ENCODE results near the gene NFATC1. TPM values are rescaled to one million over a fixed set of nuclear protein-coding genes. Genes with fewer than 3 reads are reported as not detected.

Gene NFATC1
- total RNA-seq, 1 donor from 2014 or later, result 8.1 TPM

- H3K36me3 Mint-ChIP-seq (ENCODE audit: unreplicated experiment), result no peaks in the 10 kb centered on the region
- H3K9me3 Mint-ChIP-seq (ENCODE audit: unreplicated experiment), result no peaks in the 10 kb centered on the region
- DNase-seq (ENCODE audit: extremely low spot score, unreplicated experiment), result no peak
- TF ChIP-seq, protein P1, sequence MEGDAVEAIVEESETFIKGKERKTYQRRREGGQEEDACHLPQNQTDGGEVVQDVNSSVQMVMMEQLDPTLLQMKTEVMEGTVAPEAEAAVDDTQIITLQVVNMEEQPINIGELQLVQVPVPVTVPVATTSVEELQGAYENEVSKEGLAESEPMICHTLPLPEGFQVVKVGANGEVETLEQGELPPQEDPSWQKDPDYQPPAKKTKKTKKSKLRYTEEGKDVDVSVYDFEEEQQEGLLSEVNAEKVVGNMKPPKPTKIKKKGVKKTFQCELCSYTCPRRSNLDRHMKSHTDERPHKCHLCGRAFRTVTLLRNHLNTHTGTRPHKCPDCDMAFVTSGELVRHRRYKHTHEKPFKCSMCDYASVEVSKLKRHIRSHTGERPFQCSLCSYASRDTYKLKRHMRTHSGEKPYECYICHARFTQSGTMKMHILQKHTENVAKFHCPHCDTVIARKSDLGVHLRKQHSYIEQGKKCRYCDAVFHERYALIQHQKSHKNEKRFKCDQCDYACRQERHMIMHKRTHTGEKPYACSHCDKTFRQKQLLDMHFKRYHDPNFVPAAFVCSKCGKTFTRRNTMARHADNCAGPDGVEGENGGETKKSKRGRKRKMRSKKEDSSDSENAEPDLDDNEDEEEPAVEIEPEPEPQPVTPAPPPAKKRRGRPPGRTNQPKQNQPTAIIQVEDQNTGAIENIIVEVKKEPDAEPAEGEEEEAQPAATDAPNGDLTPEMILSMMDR (IDR thresholded peaks at IDR 0.05), result no peak
- no peak overlapping the region for H3K27ac Mint-ChIP-seq (ENCODE audit: unreplicated experiment)
- no peak overlapping the region for H3K4me3 Mint-ChIP-seq (ENCODE audit: unreplicated experiment)
- peaks cover 8% of the 10 kb centered on the region for H3K4me1 Mint-ChIP-seq (ENCODE audit: unreplicated experiment)
- H3K27me3 Mint-ChIP-seq (ENCODE audit: unreplicated experiment), result no peaks in the 10 kb centered on the region
Measured at GRCh38 chr18:79439628-79440023, 43.9 kb downstream of the NFATC1 start.

- no peak overlapping the region for H3K27ac Mint-ChIP-seq (ENCODE audit: unreplicated experiment)
- DNase-seq (ENCODE audit: extremely low spot score, unreplicated experiment), result no peak
- no peaks in the 10 kb centered on the region for H3K27me3 Mint-ChIP-seq (ENCODE audit: unreplicated experiment)
Measured at GRCh38 chr18:79440316-79441110, 44.8 kb downstream of the NFATC1 start.

DNA sequence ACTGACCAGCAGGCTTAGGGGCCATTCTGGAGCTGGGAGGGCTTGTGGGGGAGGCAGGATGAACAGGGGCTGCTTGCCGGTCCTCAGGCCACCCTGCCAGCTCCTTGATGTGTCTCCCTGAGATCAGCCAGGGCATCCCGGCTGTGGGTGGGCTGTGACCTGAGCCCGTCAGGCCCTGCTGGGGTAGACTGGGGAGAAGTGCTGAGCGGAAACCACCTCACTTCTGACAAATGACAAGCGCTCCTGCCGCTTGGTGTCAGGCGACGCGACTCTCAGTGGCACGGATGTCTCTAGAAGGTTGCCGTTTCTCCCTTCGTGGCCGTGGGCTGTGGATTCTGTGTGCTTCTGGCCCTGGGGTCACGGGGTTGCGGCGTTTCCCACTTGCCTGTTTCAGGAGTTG is 45.7 kb downstream of the NFATC1 start:
- no peak overlapping the region for H3K27ac Mint-ChIP-seq (ENCODE audit: unreplicated experiment)
- no peak for DNase-seq (ENCODE audit: extremely low spot score, unreplicated experiment)
- H3K36me3 Mint-ChIP-seq (ENCODE audit: unreplicated experiment), result no peaks in the 10 kb centered on the region
- peaks cover 23% of the 10 kb centered on the region for H3K4me1 Mint-ChIP-seq (ENCODE audit: unreplicated experiment)
- TF ChIP-seq, protein P1 (IDR thresholded peaks at IDR 0.05), result no peak
- H3K9me3 Mint-ChIP-seq (ENCODE audit: unreplicated experiment), result no peaks in the 10 kb centered on the region
- no peaks in the 10 kb centered on the region for H3K27me3 Mint-ChIP-seq (ENCODE audit: unreplicated experiment)
- no peak overlapping the region for H3K4me3 Mint-ChIP-seq (ENCODE audit: unreplicated experiment)

More at GRCh38 chr18:79440316-79441110, 44.8 kb downstream of the NFATC1 start:
- H3K9me3 Mint-ChIP-seq (ENCODE audit: unreplicated experiment), result no peaks in the 10 kb centered on the region
- H3K36me3 Mint-ChIP-seq (ENCODE audit: unreplicated experiment), result no peaks in the 10 kb centered on the region
- H3K4me1 Mint-ChIP-seq (ENCODE audit: unreplicated experiment), result peaks cover 13% of the 10 kb centered on the region
- TF ChIP-seq, protein P1 (IDR thresholded peaks at IDR 0.05), result no peak
- no peak overlapping the region for H3K4me3 Mint-ChIP-seq (ENCODE audit: unreplicated experiment)

- H3K4me1 Mint-ChIP-seq (ENCODE audit: unreplicated experiment), result peaks cover 33% of the 10 kb centered on the region
- no peak overlapping the region for H3K4me3 Mint-ChIP-seq (ENCODE audit: unreplicated experiment)
- no peak for DNase-seq (ENCODE audit: extremely low spot score, unreplicated experiment)
- H3K36me3 Mint-ChIP-seq (ENCODE audit: unreplicated experiment), result no peaks in the 10 kb centered on the region
- no peak overlapping the region for H3K27ac Mint-ChIP-seq (ENCODE audit: unreplicated experiment)
- H3K9me3 Mint-ChIP-seq (ENCODE audit: unreplicated experiment), result no peaks in the 10 kb centered on the region
- no peaks in the 10 kb centered on the region for H3K27me3 Mint-ChIP-seq (ENCODE audit: unreplicated experiment)
- TF ChIP-seq, protein P1 (IDR thresholded peaks at IDR 0.05), result no peak
Measured at GRCh38 chr18:79442508-79443221, 46.9 kb downstream of the NFATC1 start.

DNA sequence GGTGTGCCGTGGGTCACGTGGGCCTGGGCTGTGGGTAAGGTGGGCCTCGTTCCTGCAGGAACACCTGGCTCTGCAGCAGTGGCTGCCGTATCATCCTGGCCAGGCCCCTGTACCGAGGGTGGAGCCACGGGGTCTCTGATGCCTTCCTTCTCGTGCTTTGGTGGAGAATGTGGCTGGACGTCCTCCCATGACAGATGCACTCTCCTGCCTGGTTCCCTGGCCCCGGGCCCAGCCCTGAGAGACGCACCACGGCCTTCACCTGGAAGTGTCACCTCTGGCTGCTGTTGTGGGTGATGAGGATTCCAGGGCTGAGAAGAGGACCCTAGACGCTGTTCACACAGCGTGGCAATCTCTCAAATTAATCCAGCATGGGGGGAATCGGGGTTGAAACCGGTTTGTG is 49.5 kb downstream of the NFATC1 start:
- no peaks in the 10 kb centered on the region for H3K9me3 Mint-ChIP-seq (ENCODE audit: unreplicated experiment)
- TF ChIP-seq, protein P1 (IDR thresholded peaks at IDR 0.05), result no peak
- no peak overlapping the region for H3K4me3 Mint-ChIP-seq (ENCODE audit: unreplicated experiment)
- peaks cover 35% of the 10 kb centered on the region for H3K4me1 Mint-ChIP-seq (ENCODE audit: unreplicated experiment)
- H3K36me3 Mint-ChIP-seq (ENCODE audit: unreplicated experiment), result peaks cover 5% of the 10 kb centered on the region
- DNase-seq (ENCODE audit: extremely low spot score, unreplicated experiment), result no peak
- no peak overlapping the region for H3K27ac Mint-ChIP-seq (ENCODE audit: unreplicated experiment)
- H3K27me3 Mint-ChIP-seq (ENCODE audit: unreplicated experiment), result no peaks in the 10 kb centered on the region

Measured in osteocyte (in vitro differentiated cells).